RPMI8226 (cell line): Measurements from ENCODE around the gene ANAPC10.
A peak's percentile ranks its signal among the peaks of the same experiment; 100 is the strongest.
"Not testable (repeated sequence)": the region's sequence is repeated elsewhere in the genome, so short reads cannot be mapped to it uniquely, and the experiment has no call there.

Experiments
- DNase-seq: peaks from one replicate; pipeline ENCODE4 v3.0.0-alpha.2; 2015

Gene ANAPC10

GRCh38 chr4:145097821-145098674 is at the start of gene ANAPC10, which contains the start of gene ABCE1:
ANAPC10 (minus strand) TSS chr4:145098196; CDS start chr4:145096099, 2,097 bp downstream.
ABCE1 (plus strand) TSS chr4:145098311; CDS start chr4:145104413, 6,102 bp downstream.
- peak; percentile 98 for DNase-seq

- not testable (repeated sequence) for DNase-seq
Observed at GRCh38 chr4:145136219-145136618, 38.2 kb upstream of the ANAPC10 start.

GRCh38 chr4:145132511-145133098 is 34.6 kb upstream of the ANAPC10 start:
- DNase-seq, result no peak

- no peak for DNase-seq
Observed at GRCh38 chr4:145131848-145132247, 33.9 kb upstream of the ANAPC10 start.

GRCh38 chr4:145130788-145131399 is 32.9 kb upstream of the ANAPC10 start:
- no peak for DNase-seq

- no peak for DNase-seq
Observed at GRCh38 chr4:145130130-145130529, 32.1 kb upstream of the ANAPC10 start.

GRCh38 chr4:145125396-145125795 is 27.4 kb upstream of the ANAPC10 start:
- no peak for DNase-seq

- DNase-seq, result no peak
Observed at GRCh38 chr4:145108128-145108527, 10.1 kb upstream of the ANAPC10 start.

GRCh38 chr4:145107126-145107525 is 9.1 kb upstream of the ANAPC10 start:
- no peak for DNase-seq

- no peak for DNase-seq
Observed at GRCh38 chr4:145103496-145103895, 5.5 kb upstream of the ANAPC10 start.

- no peak for DNase-seq
Observed at GRCh38 chr4:145102619-145103018, 4.6 kb upstream of the ANAPC10 start.

GRCh38 chr4:145101091-145101490 is 3.1 kb upstream of the ANAPC10 start:
- no peak for DNase-seq

GRCh38 chr4:145099653-145100052 is 1.7 kb upstream of the ANAPC10 start:
- peak; percentile 7 for DNase-seq

GRCh38 chr4:145098675-145099037 is 660 bp upstream of the ANAPC10 start:
- peak; percentile 30 for DNase-seq

- no peak for DNase-seq
Observed at GRCh38 chr4:145097331-145097820, 620 bp downstream of the ANAPC10 start.

- no peak for DNase-seq
Observed at GRCh38 chr4:145093638-145094037, 4.4 kb downstream of the ANAPC10 start.

GRCh38 chr4:145090380-145090779 is 7.6 kb downstream of the ANAPC10 start:
- DNase-seq, result no peak

- no peak for DNase-seq
Observed at GRCh38 chr4:145083891-145084605, 13.9 kb downstream of the ANAPC10 start.

- DNase-seq, result no peak
Observed at GRCh38 chr4:145081756-145082155, 16.2 kb downstream of the ANAPC10 start.

- DNase-seq, result no peak
Observed at GRCh38 chr4:145076469-145076855, 21.5 kb downstream of the ANAPC10 start.

GRCh38 chr4:145075742-145076468 is 22.1 kb downstream of the ANAPC10 start:
- DNase-seq, result no peak

GRCh38 chr4:145071560-145071959 is 26.4 kb downstream of the ANAPC10 start:
- DNase-seq, result no peak
